Neural progenitor cell (in vitro differentiated cells): Measurements from ENCODE around the gene DNASE2B. TPM values are rescaled to one million over a fixed set of nuclear protein-coding genes. Genes with fewer than 3 reads are reported as not detected.

Source experiments
- DNase-seq: peaks from one replicate; pipeline ENCODE4 v3.0.0-alpha.2; 2016; ENCODE audit warnings: low spot score
- H2AFZ ChIP-seq: fragments of 200-600 bp; sonication (generic); replicated peaks from 2 replicates; pipeline ENCODE4 v1.6.1; 2016; ENCODE audit warnings: antibody characterized with exemption
- H3F3A ChIP-seq: fragments of 200-600 bp; sonication (generic); 2 replicates; pipeline ENCODE4 v1.6.1; 2016; ENCODE audit warnings: antibody characterized with exemption, low read depth
- H3K27ac ChIP-seq: fragments of 200-600 bp; sonication (generic); 2 replicates; pipeline ENCODE4 v1.5.1; 2016; ENCODE audit warnings: mild to moderate bottlenecking
- H3K27me3 ChIP-seq: fragments of 200-600 bp; sonication (generic); 2 replicates; pipeline ENCODE4 v1.6.1; 2016; ENCODE audit warnings: mild to moderate bottlenecking, moderate library complexity
- H3K36me3 ChIP-seq: fragments of 200-600 bp; sonication (generic); 2 replicates; pipeline ENCODE4 v1.5.1; 2016
- H3K4me1 ChIP-seq: fragments of 200-600 bp; sonication (generic); 2 replicates; pipeline ENCODE4 v1.6.1; 2016; ENCODE audit warnings: mixed run types
- H3K4me2 ChIP-seq: fragments of 200-600 bp; sonication (generic); 2 replicates; pipeline ENCODE4 v1.6.1; 2016
- H3K4me3 ChIP-seq: fragments of 200-600 bp; sonication (generic); 2 replicates; pipeline ENCODE4 v1.5.1; 2016
- H3K79me2 ChIP-seq: fragments of 200-600 bp; sonication (generic); 2 replicates; pipeline ENCODE4 v1.6.1; 2016; ENCODE audit warnings: low read depth
- H3K9ac ChIP-seq: fragments of 200-600 bp; sonication (generic); 2 replicates; pipeline ENCODE4 v1.6.1; 2016
- H3K9me3 ChIP-seq: fragments of 200-600 bp; sonication (generic); 2 replicates; pipeline ENCODE4 v1.5.1; 2016; ENCODE audit warnings: low read depth
- H4K20me1 ChIP-seq: fragments of 200-600 bp; sonication (generic); 2 replicates; pipeline ENCODE4 v1.6.1; 2016; ENCODE audit warnings: low read depth
- H3K27ac Mint-ChIP-seq: 3 replicates; pipeline ENCODE4 v1.8.0; 2021; ENCODE audit warnings: mixed read lengths
- H3K27me3 Mint-ChIP-seq: 2 replicates; pipeline ENCODE4 v1.8.0; 2022; ENCODE audit warnings: low read depth, mild to moderate bottlenecking, inconsistent platforms, moderate library complexity, mixed read lengths; ENCODE audit not compliant: insufficient read depth
- H3K36me3 Mint-ChIP-seq: 3 replicates; pipeline ENCODE4 v1.8.0; 2021; ENCODE audit warnings: mixed read lengths
- H3K4me1 Mint-ChIP-seq: 3 replicates; pipeline ENCODE4 v1.8.0; 2021; ENCODE audit warnings: mixed read lengths
- H3K4me3 Mint-ChIP-seq: 3 replicates; pipeline ENCODE4 v1.8.0; 2021; ENCODE audit warnings: mild to moderate bottlenecking, moderate library complexity, mixed read lengths
- H3K9me3 Mint-ChIP-seq: 3 replicates; pipeline ENCODE4 v1.8.0; 2020; ENCODE audit warnings: mixed read lengths
- EZH2 ChIP-seq: fragments of 200-600 bp; sonication (generic); IDR thresholded peaks from 2 replicates; pipeline ENCODE4 v1.6.1; 2017; ENCODE audit warnings: antibody characterized with exemption, mild to moderate bottlenecking, moderate library complexity
- EZH2phosphoT487 ChIP-seq: fragments of 200-600 bp; sonication (generic); IDR thresholded peaks from 2 replicates; pipeline ENCODE4 v1.6.1; 2017; ENCODE audit warnings: antibody characterized with exemption
- total RNA-seq: library from RNA; depleted of rRNA; stranded (reverse); fragments of >200 nt; gene quantifications from 2 replicates; pipeline ENCODE4 v1.2.3, GENCODE V29; 2015; ENCODE audit warnings: low replicate concordance
- TF ChIP-seq, protein P1 (sequence below): fragments of 200-600 bp; sonication (generic); IDR thresholded peaks from 2 replicates; pipeline ENCODE4 v1.5.1; 2017; ENCODE audit warnings: antibody characterized with exemption, mild to moderate bottlenecking

DNASE2B gene
- total RNA-seq, 1 donor from 2014 or later = not detected

DNA sequence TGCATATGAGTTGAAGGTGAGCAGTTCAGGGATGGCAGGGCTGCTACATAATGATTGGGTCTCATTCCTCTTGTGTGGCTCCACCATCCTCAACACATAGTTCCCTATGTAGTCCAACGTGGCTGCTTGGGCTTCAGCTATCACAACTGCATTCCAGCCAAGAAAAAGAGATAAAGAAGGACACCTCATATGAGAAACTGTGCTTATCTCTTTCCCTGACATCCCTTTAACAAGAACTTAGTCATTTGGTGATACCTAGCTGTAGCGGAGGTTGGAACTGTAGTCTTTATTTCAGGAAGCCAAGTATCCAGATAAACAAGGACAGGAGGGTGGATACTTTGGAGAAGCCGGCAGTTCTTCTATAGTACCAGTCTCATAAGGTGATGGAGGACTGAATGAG is 42.7 kb upstream of the DNASE2B start:
- no peaks in the 10 kb centered on the region for H3K27me3 Mint-ChIP-seq
- no peak overlapping the region for H2AFZ ChIP-seq

DNA sequence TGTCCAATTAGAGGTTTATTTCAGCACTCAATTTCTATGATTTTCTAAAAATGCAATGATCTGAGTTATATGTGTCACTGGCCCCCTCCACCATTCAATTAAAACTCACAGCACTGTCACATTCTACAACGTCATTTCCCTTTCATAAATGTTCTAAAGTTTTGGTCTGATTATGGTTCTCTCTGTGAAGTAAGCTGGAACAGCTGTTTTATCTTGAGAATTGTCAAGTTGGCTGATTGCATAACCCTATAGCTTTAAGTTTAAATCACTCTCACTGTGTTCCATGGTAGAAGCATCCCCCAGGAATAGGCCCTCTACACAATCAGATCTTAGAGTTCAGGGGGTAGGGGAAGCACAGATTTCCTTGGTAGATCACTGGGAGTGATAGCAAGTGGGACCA is 41.4 kb upstream of the DNASE2B start:
- H3K4me2 ChIP-seq = no peak overlapping the region
- Mint-ChIP-seq H3K4me3 (no peak overlapping the region), H3K4me1 (peaks cover 7% of the 10 kb centered on the region), H3K27me3 (no peaks in the 10 kb centered on the region), H3K27ac (no peak overlapping the region), H3K9me3 (no peaks in the 10 kb centered on the region), H3K36me3 (no peaks in the 10 kb centered on the region)
- H3K79me2 ChIP-seq = no peaks in the 10 kb centered on the region
- no peak overlapping the region for H3K9ac ChIP-seq
- H3K4me3 ChIP-seq = no peak overlapping the region
- no peaks in the 10 kb centered on the region for H3K27me3 ChIP-seq
- H3K9me3 ChIP-seq = no peaks in the 10 kb centered on the region
- no peak for DNase-seq
- no peak for TF ChIP-seq EZH2
- H3K4me1 ChIP-seq = no peaks in the 10 kb centered on the region
- H3F3A ChIP-seq = no peaks in the 10 kb centered on the region
- no peak overlapping the region for H2AFZ ChIP-seq
- H4K20me1 ChIP-seq = no peaks in the 10 kb centered on the region
- H3K27ac ChIP-seq = no peak overlapping the region
- no peaks in the 10 kb centered on the region for H3K36me3 ChIP-seq

More for the DNA sequence above, 42.7 kb upstream of the DNASE2B start:
- Histone ChIP-seq H3K4me1 (peaks cover 2% of the 10 kb centered on the region), H3K79me2 (no peaks in the 10 kb centered on the region), H3K27me3 (no peaks in the 10 kb centered on the region), H4K20me1 (no peaks in the 10 kb centered on the region), H3K27ac (no peak overlapping the region), H3F3A (no peaks in the 10 kb centered on the region), H3K9me3 (no peaks in the 10 kb centered on the region), H3K9ac (no peak overlapping the region), H3K4me2 (no peak overlapping the region), H3K4me3 (no peak overlapping the region), H3K36me3 (no peaks in the 10 kb centered on the region)
- Mint-ChIP-seq H3K4me1 (peaks cover 9% of the 10 kb centered on the region), H3K9me3 (no peaks in the 10 kb centered on the region), H3K4me3 (no peak overlapping the region), H3K36me3 (no peaks in the 10 kb centered on the region), H3K27ac (no peak overlapping the region)
- no peak for TF ChIP-seq EZH2
- TF ChIP-seq, protein P1, sequence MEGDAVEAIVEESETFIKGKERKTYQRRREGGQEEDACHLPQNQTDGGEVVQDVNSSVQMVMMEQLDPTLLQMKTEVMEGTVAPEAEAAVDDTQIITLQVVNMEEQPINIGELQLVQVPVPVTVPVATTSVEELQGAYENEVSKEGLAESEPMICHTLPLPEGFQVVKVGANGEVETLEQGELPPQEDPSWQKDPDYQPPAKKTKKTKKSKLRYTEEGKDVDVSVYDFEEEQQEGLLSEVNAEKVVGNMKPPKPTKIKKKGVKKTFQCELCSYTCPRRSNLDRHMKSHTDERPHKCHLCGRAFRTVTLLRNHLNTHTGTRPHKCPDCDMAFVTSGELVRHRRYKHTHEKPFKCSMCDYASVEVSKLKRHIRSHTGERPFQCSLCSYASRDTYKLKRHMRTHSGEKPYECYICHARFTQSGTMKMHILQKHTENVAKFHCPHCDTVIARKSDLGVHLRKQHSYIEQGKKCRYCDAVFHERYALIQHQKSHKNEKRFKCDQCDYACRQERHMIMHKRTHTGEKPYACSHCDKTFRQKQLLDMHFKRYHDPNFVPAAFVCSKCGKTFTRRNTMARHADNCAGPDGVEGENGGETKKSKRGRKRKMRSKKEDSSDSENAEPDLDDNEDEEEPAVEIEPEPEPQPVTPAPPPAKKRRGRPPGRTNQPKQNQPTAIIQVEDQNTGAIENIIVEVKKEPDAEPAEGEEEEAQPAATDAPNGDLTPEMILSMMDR = no peak
- no peak for TF ChIP-seq EZH2phosphoT487
- DNase-seq = no peak

DNA sequence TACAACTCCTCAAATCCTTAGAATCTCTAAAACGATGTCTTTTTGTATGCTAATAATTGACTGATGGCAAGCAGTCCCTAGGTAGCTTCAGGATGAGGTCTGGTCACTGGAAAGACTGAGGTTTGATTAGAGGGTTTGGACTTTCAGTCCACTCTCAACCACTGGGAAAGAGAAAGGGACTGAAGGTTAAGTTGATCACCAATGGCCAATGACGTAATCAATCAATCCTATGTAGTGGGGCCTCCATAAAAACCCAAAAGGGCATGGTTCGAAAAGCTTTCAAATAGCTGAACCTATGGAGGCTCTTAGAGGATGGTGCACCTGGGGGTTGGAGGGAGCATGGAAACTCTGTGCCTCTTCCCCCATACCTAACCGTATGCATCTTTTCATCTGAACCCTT is 39.6 kb upstream of the DNASE2B start:
- Histone ChIP-seq H3K27ac (no peak overlapping the region), H3F3A (no peaks in the 10 kb centered on the region), H3K9me3 (no peaks in the 10 kb centered on the region), H3K4me1 (no peaks in the 10 kb centered on the region), H3K36me3 (no peaks in the 10 kb centered on the region), H3K9ac (no peak overlapping the region), H3K79me2 (no peaks in the 10 kb centered on the region), H3K27me3 (no peaks in the 10 kb centered on the region), H4K20me1 (no peaks in the 10 kb centered on the region), H3K4me3 (no peak overlapping the region), H2AFZ (no peak overlapping the region), H3K4me2 (no peak overlapping the region)
- Mint-ChIP-seq H3K9me3 (no peaks in the 10 kb centered on the region), H3K4me3 (no peak overlapping the region), H3K27me3 (peaks cover under 1% of the 10 kb centered on the region), H3K27ac (no peak overlapping the region), H3K4me1 (peaks cover 2% of the 10 kb centered on the region), H3K36me3 (no peaks in the 10 kb centered on the region)
- TF ChIP-seq EZH2phosphoT487 (no peak), EZH2 (no peak)
- TF ChIP-seq, protein P1 = no peak
- no peak for DNase-seq

DNA sequence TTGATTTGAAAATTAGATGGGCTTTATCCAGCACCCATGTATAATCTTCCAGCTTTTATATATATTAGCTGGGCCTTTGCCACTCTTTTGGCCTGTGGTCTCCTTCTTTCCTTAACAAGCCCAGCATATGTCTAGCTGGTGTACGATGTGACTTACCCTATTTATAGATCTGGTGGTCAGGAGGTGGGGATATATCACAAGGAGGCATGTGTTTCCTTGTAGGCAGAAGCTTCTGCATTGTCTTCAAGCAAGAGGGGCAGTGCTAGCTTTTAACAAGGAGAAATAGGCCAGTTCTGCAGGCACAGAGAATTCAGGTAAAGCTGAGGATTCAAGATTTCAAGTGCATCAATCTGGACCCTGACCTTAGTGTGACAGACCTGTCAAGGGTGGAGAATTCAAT is 38.0 kb upstream of the DNASE2B start:
- no peak for DNase-seq
- Histone ChIP-seq H3K4me1 (no peaks in the 10 kb centered on the region), H3K79me2 (no peaks in the 10 kb centered on the region), H2AFZ (no peak overlapping the region), H3K4me2 (no peak overlapping the region), H3K36me3 (no peaks in the 10 kb centered on the region), H4K20me1 (no peaks in the 10 kb centered on the region), H3K9me3 (no peaks in the 10 kb centered on the region), H3K4me3 (no peak overlapping the region), H3K27me3 (no peaks in the 10 kb centered on the region), H3K9ac (no peak overlapping the region), H3K27ac (no peak overlapping the region), H3F3A (no peaks in the 10 kb centered on the region)
- no peaks in the 10 kb centered on the region for H3K9me3 Mint-ChIP-seq
- H3K27ac Mint-ChIP-seq = no peak overlapping the region
- peaks cover 2% of the 10 kb centered on the region for H3K27me3 Mint-ChIP-seq
- H3K4me3 Mint-ChIP-seq = no peak overlapping the region
- H3K4me1 Mint-ChIP-seq = no peaks in the 10 kb centered on the region
- H3K36me3 Mint-ChIP-seq = no peaks in the 10 kb centered on the region
- no peak for TF ChIP-seq EZH2phosphoT487
- TF ChIP-seq, protein P1 = no peak
- no peak for TF ChIP-seq EZH2
